Measurements from ENCODE around the gene MAPK1. TPM values are rescaled to one million over a fixed set of nuclear protein-coding genes. Genes with fewer than 3 reads are reported as not detected.
"Not testable (repeated sequence)": the region's sequence is repeated elsewhere in the genome, so short reads cannot be mapped to it uniquely, and the experiment has no call there.

The MAPK1 gene
- total RNA-seq, 5 donors from 2014 or later (not counting 1 experiment from before 2014, with no cell fraction given), result 85.0 to 114 (median 110) TPM

GRCh38 chr22:21824962-21825361 lies 42.5 kb downstream of the MAPK1 start:
- Mint-ChIP-seq H3K27ac (peak overlapping the region in 1 of 2 donors; percentile 2), H3K4me1 (peaks cover 82 to 89% (median 82%) of the 10 kb centered on the region in 3 donors)
- not testable (repeated sequence) for H3K36me3 ChIP-seq (ENCODE audit: control insufficient read depth in 2 of 2, extremely low read depth in 1 of 2, insufficient read depth in 1 of 2, low read length in 1 of 2); H3K4me3 Mint-ChIP-seq; ATAC-seq (replicated peaks in 1 of 4); H3K9me3 ChIP-seq; H3K27me3 Mint-ChIP-seq; H3K36me3 Mint-ChIP-seq; H3K9me3 Mint-ChIP-seq; H3K4me3 ChIP-seq (ENCODE audit: control insufficient read depth in 1 of 2, extremely low read depth in 1 of 2, low read length in 1 of 2); DNase-seq; H3K27ac ChIP-seq (ENCODE audit: low read length); H3K27me3 ChIP-seq (replicated peaks in 1 of 2; ENCODE audit: control insufficient read depth in 2 of 2, extremely low read depth in 1 of 2, insufficient read depth in 2 of 2, low read length in 1 of 2)
- H3K4me1 ChIP-seq (ENCODE audit: control insufficient read depth in 1 of 2, extremely low read depth in 1 of 2, insufficient read depth in 2 of 2, low read length in 2 of 2), result peaks cover 0 to 29% of the 10 kb centered on the region in 2 experiments
- 97% methylated on average over 4 of the region's 7 CpGs for WGBS (ENCODE audit: insufficient coverage)
- ChIA-PET CTCF (interaction anchor here in 1 of 2 donors (0.6 to 0.7 kb wide), 3 partner anchors 41 to 113 kb away, joined by 3 read pairs; no protein-coding TSS in a partner anchor), POLR2A (interaction anchor here in 1 of 2 donors (0.5 kb wide), 1 partner anchor 46 kb away, joined by 3 read pairs; no protein-coding TSS in a partner anchor)

GRCh38 chr22:21824445-21824912 lies 43.0 kb downstream of the MAPK1 start:
- peaks cover 81 to 86% (median 82%) of the 10 kb centered on the region in 3 donors for H3K4me1 Mint-ChIP-seq
- peaks cover 4% of the 10 kb centered on the region for H3K36me3 Mint-ChIP-seq

GRCh38 chr22:21823740-21824444 lies 43.6 kb downstream of the MAPK1 start:
- Mint-ChIP-seq H3K9me3 (no peaks in the 10 kb centered on the region), H3K4me3 (no peak overlapping the region), H3K4me1 (peaks cover 81 to 86% (median 82%) of the 10 kb centered on the region in 3 donors), H3K36me3 (peaks cover 4% of the 10 kb centered on the region), H3K27ac (peak overlapping the region; percentile 2 to 6), H3K27me3 (no peaks in the 10 kb centered on the region)
- DNase-seq (no peak), ATAC-seq (replicated peaks in 1 of 4) (no peak)
- Histone ChIP-seq H3K9me3 (no peaks in the 10 kb centered on the region), H3K27ac (ENCODE audit: low read length) (no peak overlapping the region), H3K4me1 (ENCODE audit: control insufficient read depth in 1 of 2, extremely low read depth in 1 of 2, insufficient read depth in 2 of 2, low read length in 2 of 2) (peaks cover 5 to 39% of the 10 kb centered on the region in 2 experiments), H3K36me3 (ENCODE audit: control insufficient read depth in 2 of 2, extremely low read depth in 1 of 2, insufficient read depth in 1 of 2, low read length in 1 of 2) (no peaks in the 10 kb centered on the region), H3K27me3 (replicated peaks in 1 of 2; ENCODE audit: control insufficient read depth in 2 of 2, extremely low read depth in 1 of 2, insufficient read depth in 2 of 2, low read length in 1 of 2) (no peaks in the 10 kb centered on the region), H3K4me3 (ENCODE audit: control insufficient read depth in 1 of 2, extremely low read depth in 1 of 2, low read length in 1 of 2) (no peak overlapping the region)
- ChIA-PET CTCF (no interaction called here), POLR2A (no interaction called here)
- WGBS (ENCODE audit: insufficient coverage), result no CpG with 5 or more reads among the region's 5 CpGs

More at GRCh38 chr22:21824445-21824912, 43.0 kb downstream of the MAPK1 start:
- H3K27ac Mint-ChIP-seq, result peak overlapping the region; percentile 2 to 6
- peaks cover under 1 to 34% of the 10 kb centered on the region in 2 experiments for H3K4me1 ChIP-seq (ENCODE audit: control insufficient read depth in 1 of 2, extremely low read depth in 1 of 2, insufficient read depth in 2 of 2, low read length in 2 of 2)
- H3K36me3 ChIP-seq (ENCODE audit: control insufficient read depth in 2 of 2, extremely low read depth in 1 of 2, insufficient read depth in 1 of 2, low read length in 1 of 2), result no peaks in the 10 kb centered on the region
- CTCF ChIA-PET, result no interaction called here
- no peaks in the 10 kb centered on the region for H3K9me3 ChIP-seq
- no peak overlapping the region for H3K4me3 ChIP-seq (ENCODE audit: control insufficient read depth in 1 of 2, extremely low read depth in 1 of 2, low read length in 1 of 2)
- ATAC-seq (replicated peaks in 1 of 4) (no peak), DNase-seq (no peak)
- H3K27me3 ChIP-seq (replicated peaks in 1 of 2; ENCODE audit: control insufficient read depth in 2 of 2, extremely low read depth in 1 of 2, insufficient read depth in 2 of 2, low read length in 1 of 2), result no peaks in the 10 kb centered on the region
- H3K27me3 Mint-ChIP-seq, result no peaks in the 10 kb centered on the region
- H3K4me3 Mint-ChIP-seq, result no peak overlapping the region
- WGBS (ENCODE audit: insufficient coverage), result no CpG with 5 or more reads among the region's 1 CpG
- POLR2A ChIA-PET, result interaction anchor here in 1 of 2 donors (0.5 kb wide), 1 partner anchor 47 kb away, joined by 3 read pairs; no protein-coding TSS in a partner anchor
- no peak overlapping the region for H3K27ac ChIP-seq (ENCODE audit: low read length)
- no peaks in the 10 kb centered on the region for H3K9me3 Mint-ChIP-seq

- Histone ChIP-seq H3K27ac (ENCODE audit: low read length) (peak overlapping the region; percentile 9), H3K27me3 (replicated peaks in 1 of 2; ENCODE audit: control insufficient read depth in 2 of 2, extremely low read depth in 1 of 2, insufficient read depth in 2 of 2, low read length in 1 of 2) (no peaks in the 10 kb centered on the region), H3K36me3 (ENCODE audit: control insufficient read depth in 2 of 2, extremely low read depth in 1 of 2, insufficient read depth in 1 of 2, low read length in 1 of 2) (no peaks in the 10 kb centered on the region), H3K4me3 (ENCODE audit: control insufficient read depth in 1 of 2, extremely low read depth in 1 of 2, low read length in 1 of 2) (no peak overlapping the region), H3K4me1 (ENCODE audit: control insufficient read depth in 1 of 2, extremely low read depth in 1 of 2, insufficient read depth in 2 of 2, low read length in 2 of 2) (peaks cover 27 to 66% of the 10 kb centered on the region in 2 experiments), H3K9me3 (no peaks in the 10 kb centered on the region)
- ChIA-PET CTCF (interaction anchor here in 1 of 2 donors (0.6 kb wide), 1 partner anchor 1878 kb away, joined by 3 read pairs; no protein-coding TSS in a partner anchor), POLR2A (interaction anchor here in 1 of 2 donors (0.6 kb wide), 1 partner anchor 108 kb away, joined by 3 read pairs; no protein-coding TSS in a partner anchor)
- Mint-ChIP-seq H3K36me3 (peaks cover 7% of the 10 kb centered on the region), H3K4me1 (peaks cover 76 to 85% (median 83%) of the 10 kb centered on the region in 3 donors), H3K4me3 (peak overlapping the region in 1 of 3 donors; percentile 72), H3K27ac (peak overlapping the region; percentile 97 to 98), H3K9me3 (no peaks in the 10 kb centered on the region), H3K27me3 (no peaks in the 10 kb centered on the region)
- WGBS (ENCODE audit: insufficient coverage), result 100% methylated on average over 1 of the region's 2 CpGs
- DNase-seq, result no peak
- ATAC-seq (replicated peaks in 1 of 4), result no peak
Measured at GRCh38 chr22:21819183-21819770, 48.2 kb downstream of the MAPK1 start.

GRCh38 chr22:21818487-21819182 lies 48.8 kb downstream of the MAPK1 start:
- no peak for DNase-seq
- Mint-ChIP-seq H3K27me3 (no peaks in the 10 kb centered on the region), H3K27ac (peak overlapping the region; percentile 97 to 98), H3K4me3 (peak overlapping the region; percentile 2 to 72 (median 44)), H3K4me1 (peaks cover 77 to 84% (median 81%) of the 10 kb centered on the region in 3 donors), H3K36me3 (peaks cover 10% of the 10 kb centered on the region), H3K9me3 (no peaks in the 10 kb centered on the region)
- POLR2A ChIA-PET, result no interaction called here
- H3K4me1 ChIP-seq (ENCODE audit: control insufficient read depth in 1 of 2, extremely low read depth in 1 of 2, insufficient read depth in 2 of 2, low read length in 2 of 2), result peaks cover 27 to 60% of the 10 kb centered on the region in 2 experiments
- CTCF ChIA-PET, result interaction anchor here in 1 of 2 donors (0.6 kb wide), 1 partner anchor 1879 kb away, joined by 3 read pairs; no protein-coding TSS in a partner anchor
- ATAC-seq (replicated peaks in 1 of 4), result no peak
- H3K27me3 ChIP-seq (replicated peaks in 1 of 2; ENCODE audit: control insufficient read depth in 2 of 2, extremely low read depth in 1 of 2, insufficient read depth in 2 of 2, low read length in 1 of 2), result no peaks in the 10 kb centered on the region
- 71% methylated on average over 7 of the region's 8 CpGs for WGBS (ENCODE audit: insufficient coverage)
- peak overlapping the region; percentile 85 for H3K27ac ChIP-seq (ENCODE audit: low read length)
- H3K9me3 ChIP-seq, result no peaks in the 10 kb centered on the region
- no peak overlapping the region for H3K4me3 ChIP-seq (ENCODE audit: control insufficient read depth in 1 of 2, extremely low read depth in 1 of 2, low read length in 1 of 2)
- no peaks in the 10 kb centered on the region for H3K36me3 ChIP-seq (ENCODE audit: control insufficient read depth in 2 of 2, extremely low read depth in 1 of 2, insufficient read depth in 1 of 2, low read length in 1 of 2)

- POLR2A ChIA-PET, result not testable (repeated sequence)
- peaks cover 27 to 52% of the 10 kb centered on the region in 2 experiments for H3K4me1 ChIP-seq (ENCODE audit: control insufficient read depth in 1 of 2, extremely low read depth in 1 of 2, insufficient read depth in 2 of 2, low read length in 2 of 2)
- peak overlapping the region; percentile 97 to 98 for H3K27ac Mint-ChIP-seq
Measured at GRCh38 chr22:21817497-21817853, 50.0 kb downstream of the MAPK1 start.

More at GRCh38 chr22:21817497-21817853, 50.0 kb downstream of the MAPK1 start:
- H3K4me3 ChIP-seq (ENCODE audit: control insufficient read depth in 1 of 2, extremely low read depth in 1 of 2, low read length in 1 of 2); CTCF ChIA-PET; H3K9me3 ChIP-seq; H3K9me3 Mint-ChIP-seq; H3K27me3 ChIP-seq (replicated peaks in 1 of 2; ENCODE audit: control insufficient read depth in 2 of 2, extremely low read depth in 1 of 2, insufficient read depth in 2 of 2, low read length in 1 of 2); ATAC-seq (replicated peaks in 1 of 4); H3K36me3 ChIP-seq (ENCODE audit: control insufficient read depth in 2 of 2, extremely low read depth in 1 of 2, insufficient read depth in 1 of 2, low read length in 1 of 2); DNase-seq; H3K27me3 Mint-ChIP-seq: not testable (repeated sequence)
- WGBS (ENCODE audit: insufficient coverage), result 100% methylated on average over 2 of the region's 3 CpGs
- H3K27ac ChIP-seq (ENCODE audit: low read length), result peak overlapping the region; percentile 85
- Mint-ChIP-seq H3K4me3 (peak overlapping the region; percentile 69 to 72 (median 70)), H3K4me1 (peaks cover 70 to 81% (median 76%) of the 10 kb centered on the region in 3 donors), H3K36me3 (peaks cover 10% of the 10 kb centered on the region)

Measured in T-cell (primary cell).